Subcutaneous preadipocyte (primary cell): Measurements from ENCODE around the gene GJA8. TPM values are rescaled to one million over a fixed set of nuclear protein-coding genes. Genes with fewer than 3 reads are reported as not detected.

Experiments used
- total RNA-seq: library from RNA; depleted of rRNA; stranded (reverse); fragments of >200 nt; gene quantifications from 2 replicates; pipeline ENCODE4 v1.2.3, GENCODE V29; 2012

The GJA8 gene
- total RNA-seq: not detected in 2 replicates

GRCh38 chr1:147902253-147902845, at the start of gene GJA8:
Gene GJA8, plus strand, starts transcription at chr1:147902795. Its CDS starts 5,161 bp downstream, at chr1:147907956.

GRCh38 chr1:147928236-147929132, 25.9 kb downstream of the GJA8 start, which contains the start of gene GPR89B:
Gene GPR89B, plus strand, starts transcription at chr1:147928420. Its CDS starts 117 bp downstream, at chr1:147928537.

Other genes starting within 250 kb of the GJA8 start
- gene ACP6, start 232.3 kb upstream of the GJA8 start, total RNA-seq: 2.5 and 4.0 TPM in 2 replicates
- gene GJA5, start 142.2 kb upstream of the GJA8 start, total RNA-seq: under 0.01 and 0.37 TPM in 2 replicates
- 10.4 and 17.6 TPM in 2 replicates for gene GPR89B, start 25.6 kb downstream of the GJA8 start, total RNA-seq
- gene NBPF11, start 249.5 kb downstream of the GJA8 start, total RNA-seq: 3.1 and 3.7 TPM in 2 replicates